Anterior cingulate cortex (tissue), 58 donors: ENCODE data around the gene RHOBTB1.
A peak's percentile ranks its signal among the peaks of the same experiment; 100 is the strongest.
"Not testable (repeated sequence)": the region's sequence is repeated elsewhere in the genome, so short reads cannot be mapped to it uniquely, and the experiment has no call there.

ENCODE experiments used
- DNase-seq, 58 donors: peaks; one replicate each; lab custom pipeline; 2025; lab: John Stamatoyannopoulos, UW

The RHOBTB1 gene

DNA sequence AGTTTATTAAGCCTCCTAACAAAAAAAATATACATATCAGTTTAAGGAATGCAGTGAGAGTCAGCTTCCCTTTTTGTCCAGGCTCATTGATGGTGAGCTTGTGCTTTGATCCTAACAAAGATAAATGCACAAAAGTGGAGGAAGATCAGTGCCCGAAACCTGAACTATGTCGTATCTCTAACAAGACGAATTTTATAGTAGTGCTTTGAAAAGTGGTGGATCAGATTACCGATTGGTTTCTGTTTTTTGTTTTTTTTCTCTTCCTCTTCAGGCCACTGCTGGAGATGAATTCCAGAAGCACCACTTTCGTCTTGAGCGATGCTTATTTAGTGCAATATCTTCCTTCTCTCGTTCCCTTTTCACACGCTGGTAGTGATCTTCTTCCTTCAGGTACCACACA, 72.8 kb downstream of the RHOBTB1 start:
- no peak for DNase-seq

DNA sequence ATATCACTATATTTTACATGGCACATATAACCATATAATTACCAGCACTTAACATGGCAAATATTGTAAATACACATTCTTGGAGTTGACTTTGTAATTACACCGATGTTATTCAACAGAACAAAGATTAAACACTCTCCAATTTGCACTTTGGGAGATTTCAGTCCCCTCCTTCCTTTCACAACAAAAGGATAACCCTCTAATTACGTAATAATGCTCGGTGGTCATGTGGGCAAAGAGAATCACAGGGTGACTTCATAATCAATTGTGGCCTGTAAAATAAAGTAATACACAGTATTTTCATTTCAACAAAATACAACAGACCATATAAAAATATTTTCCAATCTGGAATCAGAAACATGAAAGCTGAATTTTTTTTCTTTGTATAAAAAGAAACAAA, 73.2 kb downstream of the RHOBTB1 start:
- no peak for DNase-seq

DNA sequence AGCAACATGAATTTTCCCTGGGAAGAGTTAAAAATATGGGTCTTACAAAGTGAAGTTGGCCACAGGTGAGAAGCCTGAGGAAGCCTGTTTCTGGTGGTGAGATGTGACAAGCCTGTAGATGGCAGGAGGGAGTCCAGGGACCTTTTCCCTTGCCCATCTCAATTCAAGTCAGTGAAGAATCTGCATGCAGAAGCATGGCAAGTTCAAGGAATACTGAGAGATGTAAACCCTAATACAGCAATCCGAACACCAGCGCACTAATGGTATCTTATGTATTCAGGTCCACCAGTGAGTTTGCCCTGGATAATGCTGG, 73.6 kb downstream of the RHOBTB1 start:
- DNase-seq, result peak in 2 of 58 donors; percentile 1 to 8

DNA sequence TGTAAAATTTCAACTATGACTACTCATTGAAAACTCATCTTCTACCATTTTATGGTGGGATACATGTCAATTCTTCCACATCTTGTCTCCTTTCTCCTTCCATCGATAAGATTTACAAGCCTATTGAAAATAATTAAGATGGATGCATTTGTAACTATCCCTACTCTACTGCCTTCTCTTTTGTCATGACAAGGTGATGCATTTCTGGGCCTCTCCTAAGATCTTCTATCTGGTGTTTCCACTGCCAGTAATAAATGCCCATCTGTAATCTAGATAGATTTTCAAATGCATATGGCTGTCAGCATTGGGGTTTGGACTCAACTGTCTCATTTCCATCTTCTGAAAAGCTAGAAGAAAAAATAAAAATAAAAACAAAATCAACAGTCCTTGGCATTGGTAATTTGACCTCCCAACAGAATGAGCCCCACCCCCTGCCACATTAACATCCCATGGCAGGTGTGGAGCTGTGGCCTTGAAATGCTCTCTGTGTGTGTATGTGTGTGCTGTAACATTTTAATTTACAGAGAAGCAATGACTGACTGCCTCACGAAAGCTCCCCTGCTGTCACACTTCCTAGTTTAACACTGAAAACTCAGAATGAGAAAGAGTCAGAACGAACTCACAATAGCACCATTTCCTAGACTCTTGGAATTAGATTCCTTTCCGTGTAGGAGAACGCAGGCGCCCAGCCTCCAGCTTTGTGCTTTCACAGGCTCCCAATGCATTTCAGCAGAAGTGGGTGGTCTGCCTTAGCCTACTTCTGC, 74.2 kb downstream of the RHOBTB1 start:
- DNase-seq, result no peak

DNA sequence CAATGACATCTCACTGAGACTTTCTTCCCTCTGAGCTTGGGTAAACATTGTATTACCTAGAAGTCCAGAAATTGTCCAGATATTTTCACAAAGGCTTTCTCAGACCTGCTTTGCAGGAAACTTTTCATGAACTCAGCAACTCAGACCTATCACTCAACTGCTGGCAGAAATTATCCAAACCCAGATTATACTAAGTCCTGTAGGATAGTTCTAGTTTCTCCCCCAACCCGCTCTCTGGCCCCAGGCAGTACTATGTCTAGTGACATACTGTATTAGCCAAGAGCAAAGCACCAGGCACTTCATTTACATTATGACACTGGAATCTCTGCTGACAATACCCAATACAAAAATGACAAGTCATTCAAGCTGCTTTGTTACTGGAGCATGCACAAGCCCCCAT, 75.0 kb downstream of the RHOBTB1 start:
- DNase-seq, result no peak

DNA sequence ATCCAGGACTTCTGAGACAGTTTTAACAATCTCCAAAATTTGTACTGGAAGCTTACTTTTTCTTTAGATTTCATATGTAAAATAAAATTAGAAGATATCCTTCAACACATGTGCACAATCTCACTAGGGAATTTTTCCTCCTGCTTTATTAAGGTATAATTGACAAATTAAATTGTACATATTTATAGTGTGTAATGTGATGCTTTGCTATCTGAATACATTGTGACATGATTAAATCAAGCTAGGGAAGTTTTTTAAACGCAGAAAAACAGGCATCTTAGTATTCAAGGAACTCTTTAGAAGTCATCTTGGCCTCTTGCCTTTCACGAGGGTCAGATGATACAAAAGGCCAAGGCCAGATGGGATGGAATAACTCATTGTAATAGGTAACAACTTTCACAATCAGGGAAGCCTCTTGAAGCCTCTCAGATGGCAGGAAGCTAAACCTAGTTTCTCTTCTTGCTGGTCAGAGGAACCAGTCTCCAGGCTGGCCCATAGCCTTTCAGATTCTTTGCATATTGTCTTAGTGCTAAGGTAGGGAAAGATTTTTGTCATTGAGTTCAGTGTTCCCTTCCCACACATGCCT, 78.7 kb downstream of the RHOBTB1 start:
- no peak for DNase-seq

DNA sequence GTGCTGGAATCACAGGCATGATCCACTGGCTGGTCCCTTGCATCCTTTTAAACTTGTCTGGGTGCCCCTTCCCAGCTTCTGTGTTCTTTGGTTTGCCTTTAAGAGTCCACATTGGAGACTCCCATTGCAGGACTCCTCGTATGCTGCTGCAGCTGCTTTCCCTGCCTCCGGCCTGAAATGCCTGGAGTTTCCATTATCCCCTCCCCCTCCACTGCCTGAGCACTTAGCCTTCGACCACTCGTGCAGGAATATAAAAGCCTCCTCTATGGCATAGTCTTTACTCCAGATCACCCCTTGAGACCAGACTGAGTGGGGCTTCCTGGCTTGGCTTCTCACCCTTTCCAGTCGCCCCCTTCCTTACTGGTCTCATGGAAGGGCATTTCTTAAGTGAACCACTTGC, 80.2 kb downstream of the RHOBTB1 start:
- DNase-seq, result no peak

DNA sequence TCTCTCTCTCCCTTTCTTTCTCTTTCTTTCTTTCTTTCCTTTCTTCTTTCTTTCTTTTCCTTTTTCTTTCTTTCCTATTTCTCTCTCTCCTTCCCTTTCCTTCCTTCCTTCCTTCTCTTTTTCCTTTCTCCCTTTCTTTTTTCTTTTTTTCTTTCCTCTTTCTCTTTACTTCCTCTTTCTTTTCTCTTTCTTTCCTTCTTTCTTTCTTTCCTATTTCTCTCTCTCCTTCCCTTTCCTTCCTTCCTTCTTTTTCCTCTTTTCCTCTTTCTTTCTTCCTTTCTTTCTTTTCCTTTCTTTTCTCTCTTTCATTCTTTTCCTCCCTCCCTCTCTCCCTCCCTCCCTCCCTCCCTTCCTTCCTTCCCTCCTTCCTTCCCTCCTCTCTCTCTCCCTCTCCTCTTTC, 81.5 kb downstream of the RHOBTB1 start:
- no peak for DNase-seq

DNA sequence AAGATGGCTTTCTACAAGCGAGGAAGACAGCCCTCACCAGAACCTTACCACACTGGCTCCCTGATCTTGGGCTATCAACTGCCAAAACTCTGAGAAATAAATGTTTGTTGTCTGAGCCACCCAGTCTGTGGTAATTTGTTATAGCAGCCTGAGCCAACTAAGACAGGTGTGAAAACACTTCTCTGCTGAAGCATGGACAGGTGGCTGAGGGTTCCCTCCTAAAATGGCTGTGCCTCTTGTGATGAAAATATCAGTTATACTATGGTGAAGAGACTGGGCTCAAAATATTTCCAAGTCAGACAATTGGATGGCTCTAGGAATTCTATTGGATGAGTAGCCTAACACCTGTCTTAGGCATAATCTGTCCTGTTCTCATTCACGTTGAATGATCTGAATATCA, 87.6 kb downstream of the RHOBTB1 start:
- no peak for DNase-seq

DNA sequence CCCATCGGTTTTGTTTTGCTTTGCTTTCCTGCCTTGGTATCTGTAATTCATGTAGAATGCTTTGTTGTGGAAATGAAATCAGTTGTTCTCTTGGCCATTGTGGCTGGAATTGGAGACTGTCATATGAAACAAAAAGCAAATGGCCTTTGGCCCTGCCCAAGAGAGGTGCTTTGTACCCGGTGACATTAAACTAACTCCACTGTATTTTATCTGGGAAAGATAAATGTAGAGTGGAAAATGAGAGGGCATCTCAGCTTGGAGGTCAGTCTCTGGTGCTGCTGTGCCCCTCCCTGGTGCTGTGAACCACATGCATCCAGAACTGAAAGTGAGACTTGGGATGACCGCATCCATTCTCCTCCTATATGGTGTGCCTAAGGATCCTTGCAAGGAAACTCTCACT, 90.3 kb downstream of the RHOBTB1 start:
- no peak for DNase-seq

DNA sequence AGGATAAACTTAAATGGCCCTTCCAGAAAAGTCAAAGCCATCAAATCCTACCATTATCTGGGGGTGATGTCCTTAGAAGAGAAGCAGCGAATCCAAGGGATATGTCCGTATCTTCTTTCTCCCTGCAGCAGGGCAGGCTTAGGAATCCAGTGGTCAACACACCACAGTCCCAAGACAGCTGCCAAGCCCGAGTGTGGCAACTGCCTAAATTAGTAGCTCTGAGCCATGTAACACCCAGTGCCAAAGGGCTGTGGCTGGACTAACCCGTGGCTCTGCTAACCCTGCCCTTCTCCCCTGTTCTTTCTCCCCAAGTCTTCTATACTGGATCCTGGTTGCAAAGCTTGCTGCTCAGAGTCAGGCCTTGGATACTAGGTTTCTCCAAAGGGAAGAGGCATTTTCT, 90.9 kb downstream of the RHOBTB1 start:
- DNase-seq, result no peak

DNA sequence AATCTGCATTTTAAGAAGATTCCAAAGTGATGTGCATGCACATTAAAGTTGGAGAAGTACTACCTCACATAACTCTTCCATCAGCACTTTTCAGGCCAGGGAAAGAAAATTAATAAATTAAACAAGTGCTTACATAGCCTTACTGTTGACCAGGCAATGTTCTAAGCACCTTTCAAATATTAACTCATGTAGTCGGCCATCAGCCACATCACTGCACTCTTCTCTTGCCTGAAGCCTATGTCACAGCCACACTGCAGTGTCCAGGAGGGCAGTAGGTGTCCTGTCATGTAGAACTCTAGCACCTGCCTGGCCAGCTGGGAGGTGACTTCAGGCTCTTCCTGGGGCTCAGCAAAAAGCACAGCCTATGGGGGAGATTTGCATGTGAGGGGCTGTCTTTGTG, 94.2 kb downstream of the RHOBTB1 start:
- DNase-seq, result no peak

DNA sequence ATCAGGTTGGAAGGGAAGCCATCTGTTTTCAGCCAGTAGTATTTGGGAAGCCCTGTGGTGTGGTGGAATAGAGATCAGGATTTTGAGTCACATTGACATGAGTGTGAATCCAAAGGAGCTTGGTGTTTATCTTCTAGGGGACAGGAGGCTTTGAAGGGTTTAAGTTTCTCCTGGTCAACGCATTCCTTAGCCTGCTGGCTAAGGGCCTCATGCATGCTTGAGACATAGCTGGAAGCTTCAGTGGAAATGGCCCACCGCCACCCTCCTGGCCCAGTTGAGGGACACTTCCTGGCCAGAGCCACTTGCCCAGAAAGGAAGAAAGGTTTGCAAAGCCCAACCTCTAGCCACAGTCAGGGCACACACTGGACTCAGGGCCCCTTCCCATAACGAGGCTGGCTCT, 94.8 kb downstream of the RHOBTB1 start:
- DNase-seq, result no peak

DNA sequence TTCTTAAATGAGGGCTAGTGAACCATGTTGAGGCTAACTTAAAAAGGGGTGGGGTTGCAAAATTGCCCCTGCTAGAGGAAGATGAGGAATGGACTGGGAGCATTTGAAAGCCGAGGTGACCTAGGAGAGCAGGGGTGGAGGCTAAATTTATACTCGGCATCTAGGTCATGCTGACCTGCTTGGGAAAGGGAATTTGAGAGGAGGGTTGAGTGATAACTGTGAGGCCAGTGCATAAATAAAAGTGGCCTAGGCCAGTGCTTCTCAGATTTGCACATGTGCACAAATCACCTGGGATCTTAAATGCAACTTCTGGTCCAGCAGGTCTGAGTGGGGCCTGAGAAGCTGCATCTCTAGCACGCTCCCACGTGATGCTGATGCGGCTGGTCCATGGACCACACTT, 95.3 kb downstream of the RHOBTB1 start:
- no peak for DNase-seq

DNA sequence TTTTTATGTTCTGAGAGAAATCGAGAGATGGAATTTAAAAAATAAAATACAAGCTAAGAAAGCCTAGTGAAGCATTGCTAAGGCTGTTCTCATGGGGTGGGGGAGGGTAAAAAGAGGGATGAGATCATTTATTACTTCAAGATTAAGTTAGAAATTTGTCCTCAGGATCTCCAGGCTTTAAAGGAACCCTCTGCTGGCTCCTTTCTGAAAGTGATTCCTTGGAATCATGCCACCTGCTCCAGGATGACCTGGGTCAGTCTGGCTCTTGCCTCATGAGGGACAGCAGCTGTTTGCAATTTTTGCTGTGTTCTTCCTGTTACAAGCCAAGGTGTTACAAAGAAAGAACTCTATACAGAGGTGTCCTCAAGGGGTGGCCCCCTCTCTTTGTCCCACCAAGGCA, 95.9 kb downstream of the RHOBTB1 start:
- DNase-seq, result no peak

DNA sequence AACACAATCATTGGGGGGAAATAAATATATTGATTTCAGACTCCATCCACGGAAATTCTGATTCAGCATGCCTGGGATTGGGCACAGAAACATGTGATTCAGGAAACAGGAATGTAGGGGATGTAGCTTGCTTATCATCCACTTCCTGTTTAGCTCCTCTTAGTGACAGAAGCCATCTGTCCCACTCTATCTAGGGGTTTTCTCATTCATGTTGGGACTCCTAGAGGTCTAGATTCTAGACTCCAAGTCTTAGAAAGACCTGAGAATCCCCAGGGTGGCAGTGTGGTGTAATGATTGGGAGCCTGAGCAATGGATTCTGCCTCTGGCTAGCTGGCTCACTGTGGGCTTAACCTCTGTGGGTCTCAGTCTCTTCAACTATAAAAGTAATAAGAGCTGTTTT, 97.8 kb downstream of the RHOBTB1 start:
- DNase-seq, result no peak

DNA sequence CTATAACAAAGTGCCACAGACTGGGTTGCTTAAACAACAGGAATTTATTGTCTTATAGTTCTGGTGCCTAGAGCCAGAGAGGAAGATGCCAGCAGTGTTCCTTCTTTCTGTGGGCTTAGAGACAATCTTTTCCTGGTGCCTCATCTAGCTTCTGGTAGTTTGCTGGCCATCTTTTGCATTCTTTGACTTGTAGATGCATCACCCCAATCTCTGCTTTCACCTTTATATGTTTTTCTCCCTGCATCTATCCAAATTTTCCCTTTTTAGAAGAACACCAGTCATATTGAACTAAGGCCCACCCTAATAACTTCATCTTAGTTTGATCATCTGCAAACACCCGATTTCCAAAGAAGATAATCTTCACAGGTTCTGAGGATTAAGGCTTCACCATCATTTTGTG, 98.9 kb downstream of the RHOBTB1 start:
- DNase-seq, result no peak

DNA sequence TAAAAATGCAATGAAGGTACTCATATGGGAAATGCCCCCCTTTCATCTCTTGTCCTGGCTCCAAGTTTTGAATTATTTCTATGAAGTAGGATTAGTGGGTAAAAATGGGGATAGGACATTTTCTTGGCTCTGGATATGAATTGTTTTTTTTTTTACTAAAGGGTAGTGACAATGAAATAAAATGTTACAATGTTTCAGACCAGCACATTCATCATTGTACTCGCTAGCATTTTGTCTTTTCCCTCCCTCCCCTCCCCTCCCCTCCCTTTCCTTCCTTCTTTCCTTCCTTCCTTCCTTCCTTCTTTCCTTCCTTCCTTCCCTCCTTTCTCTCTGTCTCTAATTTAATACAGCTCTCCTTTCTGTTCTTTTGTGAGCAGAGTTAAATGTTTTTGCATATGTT, 101.3 kb downstream of the RHOBTB1 start:
- DNase-seq, result no peak

DNA sequence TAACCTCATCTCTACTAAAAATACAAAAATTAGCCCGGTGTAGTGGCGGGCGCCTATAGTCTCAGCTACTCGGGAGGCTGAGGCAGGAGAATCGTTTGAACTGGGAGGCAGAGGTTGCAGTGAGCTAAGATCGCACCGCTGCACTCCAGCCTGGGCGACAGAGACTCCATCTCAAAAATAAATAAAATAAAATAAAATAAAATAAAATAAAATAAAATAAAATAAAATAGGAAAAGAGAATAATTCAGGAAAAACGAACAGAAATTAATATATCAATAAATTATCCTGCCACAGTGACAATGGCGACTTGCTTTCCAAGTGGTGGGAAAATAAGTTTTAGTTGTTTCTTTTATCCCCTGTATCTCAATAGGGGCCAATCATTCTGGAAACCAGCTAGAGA, 102.8 kb downstream of the RHOBTB1 start:
- not testable (repeated sequence) for DNase-seq

DNA sequence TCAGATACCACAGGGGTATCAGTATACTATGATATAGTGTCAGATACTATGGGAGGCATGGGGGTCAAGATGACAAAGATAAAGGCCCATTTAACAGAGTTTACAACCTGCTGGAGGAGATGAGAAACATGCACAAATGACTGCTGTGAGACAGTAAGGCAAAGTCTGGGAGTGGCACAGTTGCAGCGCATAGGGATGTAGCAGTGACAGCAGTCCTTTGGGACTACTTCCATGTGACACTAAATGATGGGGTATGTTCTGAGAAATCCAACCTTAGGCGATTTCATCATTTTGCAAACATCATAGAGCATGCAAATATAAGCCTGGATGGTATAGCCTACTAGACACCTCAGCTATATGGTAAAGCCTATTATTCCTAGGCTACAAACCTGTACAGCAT, 108.9 kb downstream of the RHOBTB1 start:
- no peak for DNase-seq

DNA sequence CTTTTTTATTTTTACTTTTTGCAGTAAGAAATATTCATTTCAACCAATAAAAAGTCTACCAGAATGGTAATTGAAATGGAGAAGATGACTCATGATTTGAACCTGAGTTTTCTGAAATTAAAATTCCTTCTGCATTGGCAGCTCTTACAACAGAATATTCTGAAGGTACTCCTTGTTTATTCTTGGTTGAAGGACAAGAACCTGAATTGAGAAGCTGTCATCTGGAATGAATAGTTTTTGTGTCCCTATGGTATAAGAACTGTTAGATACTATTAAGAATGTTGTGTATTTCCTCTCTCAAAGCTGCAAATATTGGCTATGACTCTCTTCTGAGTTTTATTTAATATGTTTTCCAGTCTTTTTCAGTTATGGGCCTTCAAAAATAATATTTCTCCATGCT, 109.6 kb downstream of the RHOBTB1 start:
- no peak for DNase-seq

DNA sequence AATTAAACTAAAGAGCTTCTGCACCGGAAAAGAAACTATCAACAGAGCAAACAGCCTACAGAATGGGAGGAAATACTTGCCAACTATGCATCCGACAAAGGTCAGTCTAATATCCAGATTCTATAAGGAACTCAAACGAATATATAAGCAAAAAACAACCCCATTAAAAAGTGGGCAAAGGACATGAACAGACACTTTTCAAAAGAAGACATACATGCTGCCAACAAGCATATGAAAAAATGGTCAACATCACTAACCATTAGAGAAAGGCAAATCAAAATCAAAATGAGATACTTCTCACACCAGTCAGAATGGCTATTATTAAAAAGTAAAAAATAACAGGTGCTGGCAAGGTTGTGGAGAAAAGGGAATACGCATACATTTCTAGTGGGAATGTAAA, 111.8 kb downstream of the RHOBTB1 start:
- DNase-seq, result not testable (repeated sequence)

DNA sequence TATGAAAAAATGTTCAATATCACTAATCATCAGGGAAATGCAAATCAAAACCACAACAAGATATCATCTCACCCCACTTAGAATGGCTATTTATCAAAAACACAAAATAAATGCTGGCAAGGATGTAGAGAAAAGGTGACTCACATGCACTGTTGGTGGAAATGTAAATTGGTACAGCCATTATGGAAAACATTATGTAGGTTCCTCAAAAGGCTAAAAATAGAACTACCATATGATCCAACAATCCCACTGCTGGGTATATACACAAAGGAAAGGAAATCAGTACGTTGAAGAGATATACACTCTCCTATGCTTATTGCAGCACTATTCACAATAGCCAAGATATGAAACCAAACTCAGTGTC, 115.5 kb downstream of the RHOBTB1 start:
- DNase-seq, result no peak
